Activated naive CD8-positive, alpha-beta T cell treated with anti-CD3 and anti-CD28 coated beads, Interleukin-2, amount 50 U/mL, for 16 hours (primary cell): ENCODE measurements around the gene ZCCHC17.
"Not testable (repeated sequence)": the region's sequence is repeated elsewhere in the genome, so short reads cannot be mapped to it uniquely, and the experiment has no call there.

Experiments
- DNase-seq: peaks from one replicate; pipeline ENCODE4 v3.0.0-alpha.2; 2020; ENCODE audit warnings: low read depth, low spot score

The ZCCHC17 gene

DNA sequence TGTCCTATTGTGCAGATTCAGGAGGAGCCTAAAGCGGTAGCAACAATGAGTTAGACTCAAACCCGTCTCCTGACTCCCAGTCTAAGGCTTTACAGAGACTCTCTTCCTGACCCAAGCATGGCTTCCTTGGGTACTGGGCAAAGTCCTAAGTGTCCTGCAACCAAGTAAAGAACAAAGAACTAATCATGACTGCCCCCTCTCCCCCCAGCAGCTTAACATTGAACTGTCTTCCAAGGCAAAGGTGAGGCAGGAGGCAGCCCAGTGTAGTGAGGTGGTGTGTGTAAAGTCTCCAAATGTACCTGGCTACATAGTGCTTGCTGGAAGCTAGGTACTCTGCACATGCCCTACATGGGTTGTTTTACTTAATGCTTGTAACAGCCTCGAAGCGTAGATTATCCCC is 73.7 kb downstream of the ZCCHC17 start:
- no peak for DNase-seq

DNA sequence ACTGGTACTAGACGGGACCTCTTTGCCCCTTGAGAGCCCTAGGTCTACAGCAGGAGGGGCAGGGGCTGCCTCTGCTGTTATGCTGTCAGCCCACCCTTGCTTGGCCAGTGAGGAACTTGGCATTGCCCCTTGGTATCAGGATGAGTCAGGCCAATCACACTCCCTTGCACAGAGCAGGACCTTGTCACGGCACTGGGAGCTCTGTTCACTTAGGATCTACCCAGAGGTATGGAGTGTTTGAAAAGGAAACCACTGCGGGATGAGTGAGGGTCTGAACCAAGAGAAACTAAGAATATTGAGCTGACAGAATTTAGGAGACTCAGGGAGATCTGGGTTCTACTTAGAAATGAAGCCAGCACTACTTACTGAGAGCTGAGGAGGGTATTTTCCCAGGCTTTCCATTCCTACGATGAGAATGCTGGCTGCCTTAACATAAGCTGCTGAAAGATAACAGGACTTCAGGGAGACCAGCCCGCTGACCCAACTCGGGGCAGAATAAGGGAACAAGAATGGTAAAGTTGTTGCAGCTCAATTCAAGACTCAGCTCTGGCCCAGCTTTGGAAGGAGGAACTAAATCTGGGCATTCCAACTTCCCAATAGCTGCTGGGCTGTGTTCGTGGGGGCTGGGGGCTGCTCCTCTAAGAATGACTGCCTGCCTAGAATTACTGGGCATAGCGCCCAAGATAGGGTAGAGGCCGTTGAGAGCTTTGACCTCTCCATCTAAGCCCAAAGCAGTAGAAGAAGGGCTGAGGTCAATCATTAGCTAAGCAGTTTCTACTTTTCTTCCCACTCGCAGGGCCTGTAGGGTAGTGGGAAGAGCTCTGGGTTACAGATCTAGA is 74.5 kb downstream of the ZCCHC17 start:
- DNase-seq = no peak

GRCh38 chr1:31372051-31372450 is 75.2 kb downstream of the ZCCHC17 start:
- DNase-seq = no peak

DNA sequence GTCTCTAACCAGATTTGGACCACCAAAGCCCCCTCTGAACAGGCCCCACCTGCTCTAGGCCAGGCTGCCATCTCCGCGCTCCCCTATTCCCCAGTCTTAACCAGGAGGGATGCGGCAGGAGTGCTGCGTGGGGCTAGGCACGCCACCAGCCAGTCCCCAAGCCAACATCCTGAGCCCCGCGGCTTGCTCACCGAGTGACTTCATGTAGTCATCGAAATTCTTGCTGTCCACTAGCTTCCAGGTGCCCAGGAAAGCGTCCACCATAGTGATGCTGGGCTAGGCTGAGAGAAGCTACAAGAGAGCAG is 75.9 kb downstream of the ZCCHC17 start:
- DNase-seq = no peak

DNA sequence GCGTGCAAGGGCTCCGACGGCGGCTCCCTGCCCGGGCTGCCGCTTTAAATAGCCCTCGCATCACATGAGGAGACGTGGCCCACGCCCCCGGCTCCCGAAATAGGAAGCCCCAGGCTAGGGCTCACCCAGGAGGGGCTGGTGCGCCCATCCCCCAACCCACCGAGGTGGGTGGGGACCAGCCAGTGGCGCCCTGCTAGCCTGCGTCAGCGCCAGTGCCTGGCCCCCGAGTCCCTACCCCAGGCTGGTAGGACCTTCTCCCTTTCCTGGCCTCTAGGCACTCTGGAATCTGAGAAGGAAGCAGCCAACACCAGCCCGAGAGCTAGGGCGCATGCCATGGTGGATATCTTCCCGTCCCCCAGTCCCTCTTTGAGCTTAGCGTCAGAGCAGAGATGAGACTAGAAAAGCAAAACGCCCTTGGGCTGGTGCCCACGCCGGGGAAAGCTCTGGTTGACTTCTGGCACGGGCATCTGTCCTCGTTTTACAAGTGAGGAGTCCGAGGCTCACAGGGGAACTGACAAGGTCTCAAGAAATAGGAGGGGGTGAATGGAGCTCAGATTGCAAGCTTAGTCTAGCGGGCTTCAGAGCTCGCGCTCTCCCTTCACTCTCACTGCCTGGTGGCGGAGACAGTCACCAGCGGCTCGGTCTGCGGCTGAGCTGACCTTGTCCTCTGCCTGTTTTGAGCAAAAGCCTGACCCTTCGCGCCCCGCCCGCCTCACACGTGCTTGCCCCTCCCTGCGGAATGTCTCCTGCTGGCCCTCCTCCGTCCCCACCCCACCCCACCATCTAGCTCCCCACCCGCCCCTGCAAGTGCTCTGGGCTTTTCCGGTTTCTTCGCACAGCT is 76.4 kb downstream of the ZCCHC17 start, which contains the start of gene FABP3:
TSS of gene FABP3 (minus strand) at position 21 of the 841 bp plus-strand sequence. CDS start 62 bp downstream, outside the sequence.
- no peak for DNase-seq

GRCh38 chr1:31373897-31374486 is 77.2 kb downstream of the ZCCHC17 start:
- no peak for DNase-seq

DNA sequence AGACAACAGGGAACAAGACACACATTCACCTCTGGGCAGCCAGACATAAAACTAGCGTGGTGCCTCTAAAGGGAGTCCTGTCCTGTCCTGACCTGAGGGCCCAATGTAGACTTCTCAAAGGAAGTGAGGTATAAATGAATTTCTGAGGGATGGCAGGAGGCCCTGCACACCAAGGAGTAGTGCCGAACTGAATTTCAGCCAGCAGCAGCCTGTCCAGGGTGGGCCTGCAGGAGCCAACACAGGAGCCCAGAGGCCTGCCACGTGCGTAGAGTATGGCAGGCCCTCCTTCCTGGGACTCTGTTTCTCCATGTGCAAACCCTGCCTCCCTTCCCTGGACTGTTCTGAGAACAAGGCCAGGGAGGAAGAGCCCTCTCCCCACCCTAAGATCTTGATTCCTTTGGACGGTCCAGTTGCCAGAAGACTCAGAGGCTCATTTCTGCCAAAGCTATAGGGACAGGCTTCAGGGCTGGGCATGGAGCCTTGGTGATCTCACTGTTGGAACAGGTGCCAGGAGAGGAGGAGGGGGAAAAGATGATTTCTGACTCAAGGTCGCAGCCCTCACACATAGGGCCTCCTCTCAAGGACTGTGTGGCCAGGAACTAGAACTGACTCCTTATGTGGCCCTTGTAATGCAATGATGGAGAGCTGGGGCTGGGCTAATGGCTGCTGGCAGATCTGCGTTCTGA is 77.8 kb downstream of the ZCCHC17 start:
- no peak for DNase-seq

DNA sequence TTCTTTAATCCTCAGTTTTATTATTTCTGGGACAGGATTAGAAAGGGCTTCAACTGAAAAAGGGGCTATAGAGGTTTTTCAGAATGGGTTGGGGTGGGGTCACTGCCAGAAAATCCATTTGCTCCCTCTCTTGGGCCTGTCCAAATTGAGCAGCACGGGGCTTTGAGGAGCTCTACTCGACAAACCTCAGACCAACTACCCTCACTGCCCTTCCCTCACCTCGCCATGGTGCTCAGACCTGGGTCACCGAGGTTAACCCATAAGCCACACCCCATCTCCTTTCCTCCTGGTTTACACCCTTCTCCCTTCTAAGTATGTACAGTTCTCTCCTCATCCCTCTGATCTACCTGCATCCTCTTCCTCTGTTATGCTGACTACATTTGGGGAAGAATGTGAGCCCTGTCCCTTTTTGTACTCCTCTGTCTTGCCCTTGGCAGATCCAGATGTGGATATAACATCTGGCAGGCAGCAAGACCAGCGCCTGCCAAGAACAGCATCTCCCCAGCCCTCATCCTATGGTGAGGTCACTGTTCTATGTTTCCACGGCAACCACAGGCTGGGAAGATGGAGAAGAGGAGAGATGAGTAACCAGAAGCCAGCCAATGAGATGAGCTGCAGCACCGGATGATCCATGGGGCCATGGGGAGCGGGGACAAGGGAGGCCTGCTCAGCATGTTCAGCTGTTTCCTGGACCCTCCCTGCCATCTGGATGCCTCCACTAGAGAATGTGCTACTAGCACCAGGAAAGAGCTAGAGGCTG is 79.7 kb downstream of the ZCCHC17 start:
- no peak for DNase-seq

DNA sequence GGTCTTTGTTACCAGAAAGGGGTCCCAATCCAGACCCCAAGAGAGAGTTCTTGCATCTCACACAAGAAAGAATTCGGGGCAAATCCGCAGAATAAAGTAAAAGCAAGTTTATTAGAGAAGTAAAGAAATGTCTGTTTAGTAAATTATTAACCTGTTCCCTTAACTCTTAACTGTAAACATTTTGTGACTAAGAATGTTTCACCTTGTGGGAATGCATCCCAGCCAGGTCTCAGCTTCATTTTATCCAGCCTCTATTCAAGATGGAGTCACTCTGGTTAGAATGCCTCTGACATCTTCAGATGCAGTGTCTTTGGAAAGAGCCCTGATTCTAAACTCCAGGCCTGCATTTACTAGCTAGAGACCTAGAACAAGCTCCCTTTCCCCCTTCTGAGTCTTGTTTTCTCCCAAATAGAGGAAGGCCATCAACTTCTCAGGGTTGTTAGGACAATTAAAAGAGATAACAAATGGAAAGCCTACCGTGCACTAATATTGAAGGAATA is 80.6 kb downstream of the ZCCHC17 start:
- DNase-seq = no peak

GRCh38 chr1:31378001-31378400 is 81.2 kb downstream of the ZCCHC17 start:
- DNase-seq = no peak

- no peak for DNase-seq
Observed at GRCh38 chr1:31380181-31380580, 83.3 kb downstream of the ZCCHC17 start.

GRCh38 chr1:31381394-31382294 is 84.8 kb downstream of the ZCCHC17 start:
- DNase-seq = no peak

GRCh38 chr1:31382379-31382989 is 85.7 kb downstream of the ZCCHC17 start:
- DNase-seq = no peak

GRCh38 chr1:31383967-31384366 is 87.1 kb downstream of the ZCCHC17 start:
- no peak for DNase-seq

DNA sequence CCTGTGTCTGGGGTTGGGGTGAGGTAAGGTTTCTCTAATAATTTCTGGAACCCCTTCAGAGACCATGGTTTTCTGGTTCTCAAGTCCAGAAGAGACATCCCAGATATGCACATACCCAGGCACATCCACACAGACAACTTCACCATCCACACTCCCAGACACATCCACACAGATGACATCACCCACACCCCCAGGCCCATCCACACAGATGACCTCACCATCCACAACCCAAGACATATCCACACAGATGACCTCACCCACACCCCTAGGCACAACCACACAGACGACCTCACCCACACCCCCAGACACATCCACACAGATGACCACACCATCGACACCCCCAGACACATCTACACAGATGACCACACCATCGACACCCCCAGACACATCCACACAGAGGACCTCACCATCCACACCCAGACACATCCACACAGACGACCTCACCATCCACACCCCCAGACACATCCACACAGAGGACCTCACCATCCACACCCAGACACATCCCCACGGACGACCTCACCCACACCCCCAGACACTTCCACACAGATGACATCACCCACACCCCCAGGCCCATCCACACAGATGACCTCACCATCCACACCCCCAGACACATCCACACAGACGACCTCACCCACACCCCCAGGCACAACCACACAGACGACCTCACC is 89.9 kb downstream of the ZCCHC17 start:
- DNase-seq = not testable (repeated sequence)

DNA sequence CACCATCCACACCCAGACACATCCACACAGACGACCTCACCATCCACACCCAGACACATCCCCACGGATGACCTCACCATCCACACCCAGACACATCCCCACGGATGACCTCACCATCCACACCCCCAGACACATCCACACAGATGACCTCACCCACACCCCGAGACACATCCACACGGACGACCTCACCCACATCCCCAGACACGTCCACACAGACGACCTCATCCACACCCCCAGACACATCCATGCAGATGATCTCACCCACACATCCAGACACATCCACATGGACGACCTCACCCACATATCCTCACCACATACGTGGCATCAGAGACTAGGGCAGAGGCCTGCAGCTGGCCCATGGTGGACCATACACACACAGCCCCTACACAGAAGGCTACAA is 90.8 kb downstream of the ZCCHC17 start:
- no peak for DNase-seq

- no peak for DNase-seq
Observed at GRCh38 chr1:31389616-31390015, 92.8 kb downstream of the ZCCHC17 start.

DNA sequence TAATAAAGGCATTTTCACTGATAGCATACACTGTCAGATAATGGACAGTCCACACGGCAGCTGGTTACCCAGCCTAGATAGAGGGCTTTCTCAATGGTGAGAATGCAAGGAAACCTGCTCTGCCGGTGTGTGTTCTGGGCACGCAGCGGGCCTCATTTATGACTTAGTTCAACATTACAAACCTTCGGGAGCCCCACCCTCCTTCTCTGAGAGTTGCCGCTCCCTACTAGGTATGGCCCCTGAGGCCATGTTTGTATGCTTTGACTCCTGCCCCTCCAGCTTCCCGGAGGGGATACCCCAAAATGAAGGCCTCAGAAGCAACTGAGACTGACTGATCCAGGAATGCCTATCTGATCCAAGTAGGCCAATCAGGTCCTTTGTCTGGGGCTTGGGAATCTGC is 93.2 kb downstream of the ZCCHC17 start:
- no peak for DNase-seq

- no peak for DNase-seq
Observed at GRCh38 chr1:31393463-31393862, 96.6 kb downstream of the ZCCHC17 start.
